ENCODE measurements around the gene STPG2. TPM values are rescaled to one million over a fixed set of nuclear protein-coding genes. Genes with fewer than 3 reads are reported as not detected.
"Not testable (repeated sequence)": the region's sequence is repeated elsewhere in the genome, so short reads cannot be mapped to it uniquely, and the experiment has no call there.

Gene STPG2
- polyA plus RNA-seq, 3 donors from 2014 or later = not detected

DNA sequence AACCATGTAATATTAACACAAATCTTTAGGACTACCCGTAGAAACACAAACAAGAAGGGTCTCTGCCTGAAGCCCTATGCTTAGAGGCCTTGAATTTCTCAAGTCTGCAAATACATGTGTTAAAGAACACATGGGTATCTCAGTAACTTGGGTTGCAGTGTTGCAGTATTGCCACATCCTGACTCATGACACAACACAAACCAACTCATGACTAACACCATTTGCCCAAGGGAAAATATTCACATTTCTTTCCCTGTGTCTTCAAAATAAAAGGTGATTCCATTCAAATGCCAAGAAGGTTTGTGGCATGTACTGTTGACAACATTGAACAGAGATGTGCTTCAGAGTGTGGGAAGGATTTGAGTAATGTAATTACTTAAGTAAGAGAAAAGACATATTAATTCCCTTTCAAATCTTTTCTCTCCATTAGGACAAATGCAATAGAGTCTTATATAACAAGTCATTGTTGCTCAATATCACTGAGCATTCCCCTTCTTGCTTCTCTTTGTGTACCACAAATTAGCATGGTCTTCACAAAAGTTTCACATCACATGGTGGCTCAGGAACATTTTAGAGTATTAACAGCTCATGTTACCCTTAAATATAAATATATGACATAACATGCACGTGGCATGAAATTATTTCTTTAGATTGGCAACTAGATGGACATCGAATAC, 487.1 kb downstream of the STPG2 start:
- H3K27me3 Mint-ChIP-seq (ENCODE audit: low read depth in 3 of 3) = no peaks in the 10 kb centered on the region

GRCh38 chr4:97653701-97654100, 489.6 kb downstream of the STPG2 start:
- H3K4me1 Mint-ChIP-seq = no peaks in the 10 kb centered on the region
- peaks cover 0 to 25% (median 15%) of the 10 kb centered on the region in 6 donors for H3K9me3 Mint-ChIP-seq
- H3K27me3 Mint-ChIP-seq (ENCODE audit: low read depth in 3 of 3) = no peaks in the 10 kb centered on the region
- no peak overlapping the region for H3K4me3 Mint-ChIP-seq
- DNase-seq = no peak
- no peaks in the 10 kb centered on the region for H3K36me3 Mint-ChIP-seq
- H3K27ac Mint-ChIP-seq = no peak overlapping the region

More for the DNA sequence above, 487.1 kb downstream of the STPG2 start:
- Mint-ChIP-seq H3K4me1 (no peaks in the 10 kb centered on the region), H3K27ac (no peak overlapping the region), H3K36me3 (no peaks in the 10 kb centered on the region), H3K4me3 (no peak overlapping the region), H3K9me3 (peaks cover 0 to 24% (median 13%) of the 10 kb centered on the region in 6 donors)
- no peak for DNase-seq

GRCh38 chr4:97646997-97647396, 496.3 kb downstream of the STPG2 start:
- Mint-ChIP-seq H3K9me3 (peaks cover 0 to 17% (median 4%) of the 10 kb centered on the region in 6 donors), H3K4me3 (no peak overlapping the region), H3K4me1 (no peaks in the 10 kb centered on the region), H3K27ac (no peak overlapping the region), H3K36me3 (no peaks in the 10 kb centered on the region), H3K27me3 (ENCODE audit: low read depth in 3 of 3) (no peaks in the 10 kb centered on the region)
- no peak for DNase-seq

DNA sequence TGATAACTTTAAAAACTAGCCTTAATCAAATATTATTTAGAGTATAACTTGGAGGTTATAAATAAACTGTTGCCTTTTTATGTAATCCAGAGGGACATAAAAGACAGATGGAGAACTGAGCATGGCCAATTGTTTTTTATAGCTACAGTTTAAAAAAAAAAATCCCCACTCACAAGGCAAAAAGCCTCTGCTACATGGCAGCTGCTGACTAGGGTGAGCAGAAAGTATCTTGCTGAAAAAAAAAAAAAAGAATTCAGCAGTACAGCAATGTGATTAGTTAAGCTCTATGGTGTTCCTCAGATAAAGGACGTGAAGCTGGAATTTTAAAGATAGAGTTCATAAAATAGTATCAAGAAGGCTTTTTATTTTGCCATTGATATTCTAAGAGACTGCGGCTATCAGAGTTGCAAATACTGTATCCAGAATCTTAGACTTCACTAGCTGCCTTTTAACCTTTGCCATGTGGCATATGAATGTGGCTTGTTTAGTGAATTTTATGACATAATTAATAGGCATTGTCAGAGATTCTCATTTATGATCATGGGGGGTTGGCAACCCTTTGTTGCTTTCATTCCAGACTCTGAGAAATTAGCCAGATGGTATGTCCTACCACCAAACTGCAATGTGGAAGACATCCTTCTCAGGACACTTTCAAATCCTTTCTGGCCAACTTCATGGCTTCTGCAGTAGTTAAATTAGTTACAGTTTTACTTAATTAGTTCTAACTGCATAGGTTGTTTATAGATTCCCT, 498.0 kb downstream of the STPG2 start:
- Mint-ChIP-seq H3K36me3 (no peaks in the 10 kb centered on the region), H3K27ac (no peak overlapping the region), H3K4me3 (no peak overlapping the region), H3K27me3 (ENCODE audit: low read depth in 3 of 3) (no peaks in the 10 kb centered on the region), H3K9me3 (peaks cover 0 to 11% (median 5%) of the 10 kb centered on the region in 6 donors), H3K4me1 (no peaks in the 10 kb centered on the region)
- no peak for DNase-seq

DNA sequence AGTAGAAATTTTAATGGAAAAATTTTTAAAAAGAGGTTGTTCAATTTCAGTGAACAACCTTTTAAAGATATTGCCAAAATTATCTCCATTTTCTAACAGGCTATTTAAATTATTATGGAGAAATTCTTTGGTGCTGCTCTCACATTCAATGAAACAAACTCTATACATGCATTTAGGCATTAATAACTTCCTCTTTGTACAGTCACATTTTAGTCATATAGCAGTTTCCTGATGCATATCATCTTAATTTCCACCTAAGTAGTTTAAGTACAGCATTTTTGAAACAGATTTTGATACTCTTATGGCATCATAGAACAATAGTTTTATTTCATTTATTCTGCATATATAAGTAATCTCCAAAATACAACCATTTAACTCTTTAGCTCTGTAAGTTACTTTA, 500.1 kb downstream of the STPG2 start:
- DNase-seq = no peak
- peaks cover 0 to 6% (median 3%) of the 10 kb centered on the region in 6 donors for H3K9me3 Mint-ChIP-seq
- H3K27me3 Mint-ChIP-seq (ENCODE audit: low read depth in 3 of 3) = no peaks in the 10 kb centered on the region
- H3K4me3 Mint-ChIP-seq = no peak overlapping the region
- no peak overlapping the region for H3K27ac Mint-ChIP-seq
- H3K36me3 Mint-ChIP-seq = no peaks in the 10 kb centered on the region
- no peaks in the 10 kb centered on the region for H3K4me1 Mint-ChIP-seq

GRCh38 chr4:97639961-97640360, 503.3 kb downstream of the STPG2 start:
- Mint-ChIP-seq H3K4me1 (no peaks in the 10 kb centered on the region), H3K36me3 (no peaks in the 10 kb centered on the region), H3K27me3 (ENCODE audit: low read depth in 3 of 3) (no peaks in the 10 kb centered on the region), H3K4me3 (no peak overlapping the region), H3K9me3 (peaks cover 0 to 6% (median 3%) of the 10 kb centered on the region in 6 donors), H3K27ac (no peak overlapping the region)
- no peak for DNase-seq

DNA sequence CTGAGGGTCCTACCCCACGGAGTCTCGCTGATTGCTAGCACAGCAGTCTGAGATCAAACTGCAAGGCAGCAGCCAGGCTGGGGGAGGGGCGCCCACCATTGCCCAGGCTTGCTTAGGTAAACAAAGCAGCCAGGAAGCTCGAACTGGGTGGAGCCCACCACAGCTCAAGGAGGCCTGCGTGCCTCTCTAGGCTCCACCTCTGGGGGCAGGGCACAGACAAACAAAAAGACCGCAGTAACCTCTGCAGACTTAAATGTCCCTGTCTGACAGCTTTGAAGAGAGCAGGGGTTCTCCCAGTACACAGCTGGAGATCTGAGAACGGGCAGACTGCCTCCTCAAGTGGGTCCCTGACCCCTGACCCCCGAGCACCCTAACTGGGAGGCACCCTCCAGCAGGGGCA, 509.4 kb downstream of the STPG2 start:
- not testable (repeated sequence) for H3K4me3 Mint-ChIP-seq; H3K4me1 Mint-ChIP-seq; DNase-seq; H3K27ac Mint-ChIP-seq; H3K27me3 Mint-ChIP-seq (ENCODE audit: low read depth in 3 of 3); H3K36me3 Mint-ChIP-seq
- peaks cover 5 to 11% (median 6%) of the 10 kb centered on the region in 6 donors for H3K9me3 Mint-ChIP-seq

GRCh38 chr4:97627750-97628149, 515.5 kb downstream of the STPG2 start:
- H3K4me3 Mint-ChIP-seq = no peak overlapping the region
- no peak overlapping the region for H3K27ac Mint-ChIP-seq
- no peaks in the 10 kb centered on the region for H3K4me1 Mint-ChIP-seq
- no peaks in the 10 kb centered on the region for H3K36me3 Mint-ChIP-seq
- H3K9me3 Mint-ChIP-seq = peaks cover 10 to 37% (median 16%) of the 10 kb centered on the region in 6 donors
- peaks cover 0 to 4% (median 0%) of the 10 kb centered on the region in 3 donors for H3K27me3 Mint-ChIP-seq (ENCODE audit: low read depth in 3 of 3)
- no peak for DNase-seq

DNA sequence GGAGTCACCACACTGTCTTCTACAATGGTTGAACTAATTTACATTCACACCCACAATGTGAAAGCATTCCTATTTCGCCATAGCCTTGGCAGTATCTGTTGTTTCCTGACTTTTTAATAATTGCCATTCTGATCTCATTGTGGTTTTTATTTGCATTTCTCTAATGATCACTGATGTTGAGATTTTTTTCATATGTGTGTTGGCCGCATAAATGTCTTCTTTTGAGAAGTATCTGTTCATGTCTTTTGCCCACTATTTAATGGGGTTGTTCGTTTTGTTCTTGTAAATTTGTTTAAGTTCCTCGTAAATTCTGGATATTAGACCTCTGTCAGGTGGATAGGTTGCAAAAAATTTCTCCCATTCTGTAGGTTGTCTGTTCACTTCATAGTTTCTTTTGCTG, 519.1 kb downstream of the STPG2 start:
- no peak for DNase-seq
- Mint-ChIP-seq H3K9me3 (peaks cover 21 to 50% (median 30%) of the 10 kb centered on the region in 6 donors), H3K27me3 (ENCODE audit: low read depth in 3 of 3) (peaks cover 0 to under 1% (median 0%) of the 10 kb centered on the region in 3 donors)

GRCh38 chr4:97605932-97606331, 537.3 kb downstream of the STPG2 start:
- no peak for DNase-seq
- no peaks in the 10 kb centered on the region for H3K4me1 Mint-ChIP-seq
- H3K36me3 Mint-ChIP-seq = no peaks in the 10 kb centered on the region
- H3K4me3 Mint-ChIP-seq = no peak overlapping the region
- H3K27me3 Mint-ChIP-seq (ENCODE audit: low read depth in 3 of 3) = no peaks in the 10 kb centered on the region
- peaks cover 3 to 31% (median 18%) of the 10 kb centered on the region in 6 donors for H3K9me3 Mint-ChIP-seq
- H3K27ac Mint-ChIP-seq = no peak overlapping the region

More for the DNA sequence above, 519.1 kb downstream of the STPG2 start:
- Mint-ChIP-seq H3K27ac (no peak overlapping the region), H3K4me3 (no peak overlapping the region), H3K4me1 (no peaks in the 10 kb centered on the region), H3K36me3 (no peaks in the 10 kb centered on the region)

- DNase-seq = no peak
- no peak overlapping the region for H3K4me3 Mint-ChIP-seq
- peaks cover 0 to 1% (median 0%) of the 10 kb centered on the region in 3 donors for H3K27me3 Mint-ChIP-seq (ENCODE audit: low read depth in 3 of 3)
- no peak overlapping the region for H3K27ac Mint-ChIP-seq
- H3K4me1 Mint-ChIP-seq = no peaks in the 10 kb centered on the region
- H3K9me3 Mint-ChIP-seq = peaks cover 11 to 39% (median 18%) of the 10 kb centered on the region in 6 donors
- H3K36me3 Mint-ChIP-seq = peaks cover 0 to 6% (median 0%) of the 10 kb centered on the region in 3 donors
Measured at GRCh38 chr4:97593248-97593647, 550.0 kb downstream of the STPG2 start.

DNA sequence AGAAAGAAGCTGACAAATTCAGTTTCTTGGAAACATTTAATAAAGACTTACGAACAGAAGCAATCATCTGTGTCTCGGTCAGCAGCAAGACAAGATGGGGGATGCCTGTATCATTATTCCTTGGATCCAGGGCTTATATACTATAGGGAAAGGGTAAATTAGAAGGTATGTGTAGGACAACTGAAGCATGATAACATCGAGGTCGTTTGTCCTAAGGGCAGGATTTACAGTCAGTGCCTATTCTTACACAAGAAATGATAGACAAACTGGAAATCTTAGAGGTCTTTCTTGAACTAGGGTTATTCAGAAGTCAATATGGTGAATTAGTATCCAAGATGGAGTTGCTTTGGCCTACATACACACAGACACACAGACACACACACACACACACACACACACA, 553.0 kb downstream of the STPG2 start:
- DNase-seq = no peak
- H3K36me3 Mint-ChIP-seq = no peaks in the 10 kb centered on the region
- peaks cover 2 to 23% (median 12%) of the 10 kb centered on the region in 6 donors for H3K9me3 Mint-ChIP-seq
- H3K4me1 Mint-ChIP-seq = no peaks in the 10 kb centered on the region
- H3K27ac Mint-ChIP-seq = no peak overlapping the region
- H3K27me3 Mint-ChIP-seq (ENCODE audit: low read depth in 3 of 3) = peaks cover 0 to 3% (median 0%) of the 10 kb centered on the region in 3 donors
- no peak overlapping the region for H3K4me3 Mint-ChIP-seq

- Mint-ChIP-seq H3K4me3 (no peak overlapping the region), H3K4me1 (no peaks in the 10 kb centered on the region), H3K9me3 (peaks cover 2 to 24% (median 13%) of the 10 kb centered on the region in 6 donors), H3K27me3 (ENCODE audit: low read depth in 3 of 3) (peaks cover 0 to 3% (median 0%) of the 10 kb centered on the region in 3 donors), H3K36me3 (no peaks in the 10 kb centered on the region), H3K27ac (no peak overlapping the region)
- DNase-seq = no peak
Measured at GRCh38 chr4:97589481-97590196, 553.6 kb downstream of the STPG2 start.

DNA sequence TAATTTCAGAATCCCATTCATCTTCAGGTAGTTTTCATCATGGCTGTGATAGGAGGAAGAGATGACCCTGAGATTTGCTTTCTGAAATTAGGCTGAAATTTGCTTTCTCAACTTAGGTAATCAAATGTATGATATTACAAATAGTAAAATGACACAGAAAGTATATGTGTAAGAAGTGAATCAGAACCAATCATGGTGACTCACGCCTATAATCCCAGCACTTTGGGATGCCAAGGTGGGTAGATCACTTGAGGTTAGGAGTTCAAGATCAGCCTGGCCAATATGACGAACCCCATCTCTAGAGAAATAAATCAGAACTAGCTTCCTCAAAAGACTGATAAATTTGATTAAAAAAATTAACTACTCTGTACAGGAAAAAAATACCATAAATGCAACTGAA, 555.4 kb downstream of the STPG2 start:
- no peaks in the 10 kb centered on the region for H3K4me1 Mint-ChIP-seq
- DNase-seq = no peak
- H3K9me3 Mint-ChIP-seq = peaks cover 2 to 17% (median 11%) of the 10 kb centered on the region in 6 donors
- no peak overlapping the region for H3K4me3 Mint-ChIP-seq
- H3K27ac Mint-ChIP-seq = no peak overlapping the region
- H3K36me3 Mint-ChIP-seq = no peaks in the 10 kb centered on the region
- peaks cover 0 to 3% (median 0%) of the 10 kb centered on the region in 3 donors for H3K27me3 Mint-ChIP-seq (ENCODE audit: low read depth in 3 of 3)

All from immature natural killer cell (primary cell).